ENCODE data around the gene MXD4. TPM values are rescaled to one million over a fixed set of nuclear protein-coding genes. Genes with fewer than 3 reads are reported as not detected.

MXD4 gene
- total RNA-seq, 1 donor from 2014 or later = 22.7 TPM

- Mint-ChIP-seq H3K36me3 (peaks cover 7% of the 10 kb centered on the region), H3K27me3 (ENCODE audit: insufficient read depth, low read depth) (peaks cover 4% of the 10 kb centered on the region), H3K27ac (no peak overlapping the region), H3K9me3 (no peaks in the 10 kb centered on the region), H3K4me3 (peak overlapping the region; percentile 48), H3K4me1 (peaks cover 20% of the 10 kb centered on the region)
- H3K4me3 ChIP-seq = no peak overlapping the region
- DNase-seq (ENCODE audit: low spot score) = no peak
- H4K20me1 ChIP-seq (ENCODE audit: low read depth) = peaks cover 14% of the 10 kb centered on the region
- TF ChIP-seq, protein P1, sequence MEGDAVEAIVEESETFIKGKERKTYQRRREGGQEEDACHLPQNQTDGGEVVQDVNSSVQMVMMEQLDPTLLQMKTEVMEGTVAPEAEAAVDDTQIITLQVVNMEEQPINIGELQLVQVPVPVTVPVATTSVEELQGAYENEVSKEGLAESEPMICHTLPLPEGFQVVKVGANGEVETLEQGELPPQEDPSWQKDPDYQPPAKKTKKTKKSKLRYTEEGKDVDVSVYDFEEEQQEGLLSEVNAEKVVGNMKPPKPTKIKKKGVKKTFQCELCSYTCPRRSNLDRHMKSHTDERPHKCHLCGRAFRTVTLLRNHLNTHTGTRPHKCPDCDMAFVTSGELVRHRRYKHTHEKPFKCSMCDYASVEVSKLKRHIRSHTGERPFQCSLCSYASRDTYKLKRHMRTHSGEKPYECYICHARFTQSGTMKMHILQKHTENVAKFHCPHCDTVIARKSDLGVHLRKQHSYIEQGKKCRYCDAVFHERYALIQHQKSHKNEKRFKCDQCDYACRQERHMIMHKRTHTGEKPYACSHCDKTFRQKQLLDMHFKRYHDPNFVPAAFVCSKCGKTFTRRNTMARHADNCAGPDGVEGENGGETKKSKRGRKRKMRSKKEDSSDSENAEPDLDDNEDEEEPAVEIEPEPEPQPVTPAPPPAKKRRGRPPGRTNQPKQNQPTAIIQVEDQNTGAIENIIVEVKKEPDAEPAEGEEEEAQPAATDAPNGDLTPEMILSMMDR (IDR thresholded peaks at IDR 0.05) = no peak
- TF ChIP-seq EZH2 (IDR thresholded peaks at IDR 0.05) = no peak
- TF ChIP-seq EZH2phosphoT487 (IDR thresholded peaks at IDR 0.05) = no peak
- H3K27me3 ChIP-seq = no peaks in the 10 kb centered on the region
- H3K27ac ChIP-seq = no peak overlapping the region
- peaks cover 4% of the 10 kb centered on the region for H3K36me3 ChIP-seq
- no peaks in the 10 kb centered on the region for H3K9me3 ChIP-seq (ENCODE audit: low read depth)
- H2AFZ ChIP-seq (replicated peaks) = no peak overlapping the region
- H3K79me2 ChIP-seq (ENCODE audit: low read depth) = peaks cover 9% of the 10 kb centered on the region
- peaks cover 2% of the 10 kb centered on the region for H3K4me1 ChIP-seq
- H3K9ac ChIP-seq = no peak overlapping the region
- peaks cover 27% of the 10 kb centered on the region for H3F3A ChIP-seq (ENCODE audit: low read depth)
- H3K4me2 ChIP-seq = no peak overlapping the region
These were observed 16.1 kb downstream of the MXD4 start for GRCh38 chr4:2245787-2246275.

DNA sequence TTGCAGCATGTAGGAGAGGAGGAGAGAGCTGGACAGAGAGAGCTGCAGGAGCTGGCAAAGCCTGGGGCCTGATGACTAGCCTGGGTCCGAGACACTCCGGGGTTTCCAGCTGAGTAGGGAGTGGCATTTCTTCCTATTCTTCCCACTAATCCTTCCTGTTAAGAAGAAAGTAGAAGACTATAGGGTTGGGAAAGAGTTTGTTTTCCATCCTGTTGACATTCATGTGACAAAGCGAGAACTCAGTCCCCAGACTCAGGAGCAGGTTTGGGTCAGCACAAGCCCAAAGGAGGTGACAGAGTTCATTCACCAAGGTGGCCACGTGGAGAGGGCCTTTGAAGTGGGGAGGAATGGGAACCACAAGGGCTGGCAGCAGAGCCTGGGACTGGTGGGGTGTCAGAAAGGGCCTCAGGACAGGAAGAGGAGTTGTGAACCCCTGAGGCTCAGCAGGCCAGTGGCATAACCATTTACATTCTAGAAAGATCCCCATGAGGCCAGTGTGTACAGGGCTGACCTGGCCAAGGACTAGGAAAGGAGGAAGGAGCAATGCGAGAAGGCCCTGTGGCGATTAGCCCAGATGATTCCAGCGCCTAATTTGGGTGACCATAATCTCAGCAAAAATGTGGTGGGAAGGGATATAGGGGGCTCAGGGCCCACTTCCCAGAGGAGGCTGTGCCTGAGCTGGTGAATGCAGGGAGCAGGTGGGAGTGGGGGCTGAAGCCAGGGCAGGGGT lies 16.7 kb downstream of the MXD4 start:
- H3K4me2 ChIP-seq = no peak overlapping the region
- Mint-ChIP-seq H3K27ac (no peak overlapping the region), H3K4me3 (peak overlapping the region; percentile 48), H3K9me3 (no peaks in the 10 kb centered on the region), H3K4me1 (peaks cover 26% of the 10 kb centered on the region), H3K27me3 (ENCODE audit: insufficient read depth, low read depth) (peaks cover 4% of the 10 kb centered on the region), H3K36me3 (peaks cover 7% of the 10 kb centered on the region)
- H3K27ac ChIP-seq = no peak overlapping the region
- H3K4me3 ChIP-seq = no peak overlapping the region
- no peaks in the 10 kb centered on the region for H3K9me3 ChIP-seq (ENCODE audit: low read depth)
- H3K27me3 ChIP-seq = no peaks in the 10 kb centered on the region
- peaks cover 16% of the 10 kb centered on the region for H3K79me2 ChIP-seq (ENCODE audit: low read depth)
- peaks cover 4% of the 10 kb centered on the region for H3K36me3 ChIP-seq
- peaks cover 17% of the 10 kb centered on the region for H4K20me1 ChIP-seq (ENCODE audit: low read depth)
- H2AFZ ChIP-seq (replicated peaks) = no peak overlapping the region
- H3F3A ChIP-seq (ENCODE audit: low read depth) = peaks cover 27% of the 10 kb centered on the region
- DNase-seq (ENCODE audit: low spot score) = no peak
- peaks cover 8% of the 10 kb centered on the region for H3K4me1 ChIP-seq
- no peak for TF ChIP-seq EZH2phosphoT487 (IDR thresholded peaks at IDR 0.05)
- TF ChIP-seq, protein P1 (IDR thresholded peaks at IDR 0.05) = no peak
- no peak for TF ChIP-seq EZH2 (IDR thresholded peaks at IDR 0.05)
- H3K9ac ChIP-seq = no peak overlapping the region

GRCh38 chr4:2243681-2244380 lies 18.1 kb downstream of the MXD4 start:
- Histone ChIP-seq H3K27me3 (no peaks in the 10 kb centered on the region), H3K4me2 (no peak overlapping the region), H3K9me3 (ENCODE audit: low read depth) (no peaks in the 10 kb centered on the region), H3K27ac (no peak overlapping the region), H3K4me3 (no peak overlapping the region), H2AFZ (replicated peaks) (no peak overlapping the region), H3K4me1 (peaks cover 22% of the 10 kb centered on the region), H3K36me3 (peaks cover 12% of the 10 kb centered on the region), H3K79me2 (ENCODE audit: low read depth) (peaks cover 29% of the 10 kb centered on the region), H3F3A (ENCODE audit: low read depth) (peaks cover 27% of the 10 kb centered on the region), H4K20me1 (ENCODE audit: low read depth) (peaks cover 27% of the 10 kb centered on the region), H3K9ac (no peak overlapping the region)
- Mint-ChIP-seq H3K27me3 (ENCODE audit: insufficient read depth, low read depth) (peaks cover 4% of the 10 kb centered on the region), H3K4me1 (peaks cover 37% of the 10 kb centered on the region), H3K4me3 (peak overlapping the region; percentile 7), H3K36me3 (peaks cover 7% of the 10 kb centered on the region), H3K27ac (no peak overlapping the region), H3K9me3 (no peaks in the 10 kb centered on the region)
- TF ChIP-seq, protein P1 (IDR thresholded peaks at IDR 0.05) = peak; percentile 8
- TF ChIP-seq EZH2 (IDR thresholded peaks at IDR 0.05) = no peak
- no peak for DNase-seq (ENCODE audit: low spot score)

Data from neural progenitor cell (in vitro differentiated cells).